ENCODE results near the gene WDR4. TPM values are rescaled to one million over a fixed set of nuclear protein-coding genes. Genes with fewer than 3 reads are reported as not detected.
"Not testable (repeated sequence)": the region's sequence is repeated elsewhere in the genome, so short reads cannot be mapped to it uniquely, and the experiment has no call there.

WDR4 gene
- total RNA-seq, 2 experiments from 2014 or later = 34.0 to 46.5 TPM

DNA sequence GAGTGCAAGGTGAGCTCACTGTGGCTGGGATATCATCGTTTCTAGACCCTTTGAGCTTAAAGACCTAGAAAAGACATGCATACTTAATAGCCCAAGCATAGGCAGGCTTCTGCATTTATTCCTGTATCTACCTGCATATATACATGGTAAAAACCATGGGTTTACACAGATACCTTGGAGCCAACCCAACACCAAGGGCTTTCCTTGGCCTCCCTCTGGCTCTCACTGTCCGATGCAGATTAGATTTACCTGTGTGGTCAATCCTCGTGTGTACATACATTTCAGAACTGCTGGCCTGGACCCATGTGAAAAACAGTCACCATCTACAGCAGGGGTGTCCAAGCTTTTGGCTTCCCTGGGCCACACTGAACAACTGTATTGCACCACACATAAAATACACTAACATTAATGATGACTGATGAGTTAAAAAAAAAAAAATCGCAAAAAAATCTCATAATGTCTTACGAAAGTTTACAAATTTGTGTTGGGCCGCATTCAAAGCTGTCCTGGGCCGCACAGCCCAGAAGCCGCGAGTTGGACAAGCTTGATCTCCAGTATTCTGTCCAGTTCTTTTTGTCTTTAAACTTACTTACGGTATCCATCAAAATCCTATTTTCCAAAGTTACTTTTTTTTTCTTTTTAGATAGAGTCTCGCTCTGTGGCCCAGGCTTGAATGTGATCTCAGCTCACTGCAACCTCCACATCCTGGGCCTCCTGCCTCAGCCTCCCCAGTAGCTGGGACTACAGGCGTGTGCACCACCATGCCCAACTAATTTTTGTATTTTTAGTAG, 43.5 kb downstream of the WDR4 start:
- H3K4me1 Mint-ChIP-seq = peaks cover 31% of the 10 kb centered on the region
- DNase-seq = no peak
- no peak overlapping the region for H3K4me3 Mint-ChIP-seq
- no peaks in the 10 kb centered on the region for H3K9me3 Mint-ChIP-seq (ENCODE audit: low read depth)
- H3K36me3 Mint-ChIP-seq (ENCODE audit: low read depth) = peaks cover 20% of the 10 kb centered on the region
- ATAC-seq = no peak
- intact Hi-C loops (cut with DNase I, micrococcal nuclease) = no loop called here
- ChIA-PET CTCF (interaction anchor here (0.5 to 1.0 kb wide), 4 partner anchors 181 to 243 kb away, joined by 3 to 5 read pairs (median 3); no protein-coding TSS in a partner anchor), POLR2A (no interaction called here)
- H3K27ac Mint-ChIP-seq = no peak overlapping the region
- no peaks in the 10 kb centered on the region for H3K27me3 Mint-ChIP-seq

DNA sequence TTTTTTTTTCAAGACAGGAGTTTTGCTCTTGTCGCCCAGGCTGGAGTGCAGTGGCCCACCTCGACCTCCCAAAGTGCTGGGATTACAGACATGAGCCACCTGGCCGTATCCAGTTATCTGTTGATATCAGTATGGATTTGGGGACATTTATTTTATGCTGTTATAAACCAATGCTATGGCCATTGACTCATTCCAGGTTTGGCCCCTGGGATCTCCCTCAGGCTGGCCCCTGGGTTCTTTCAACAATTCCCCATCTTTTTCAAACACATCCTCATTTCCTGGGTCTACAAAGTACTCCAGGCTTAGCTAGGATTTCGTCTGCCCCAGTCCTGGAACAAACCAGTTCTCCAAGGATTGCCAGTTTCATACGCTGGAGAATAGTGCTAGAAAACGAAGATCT, 44.1 kb downstream of the WDR4 start:
- CTCF ChIA-PET = interaction anchor here (0.5 to 1.0 kb wide), 3 partner anchors 181 to 242 kb away, joined by 3 to 5 read pairs (median 3); no protein-coding TSS in a partner anchor
- POLR2A ChIA-PET = no interaction called here
- peaks cover 20% of the 10 kb centered on the region for H3K36me3 Mint-ChIP-seq (ENCODE audit: low read depth)
- intact Hi-C loops (cut with DNase I, micrococcal nuclease) = no loop called here
- H3K27ac Mint-ChIP-seq = no peak overlapping the region
- H3K4me3 Mint-ChIP-seq = no peak overlapping the region
- ATAC-seq = no peak
- H3K27me3 Mint-ChIP-seq = no peaks in the 10 kb centered on the region
- H3K9me3 Mint-ChIP-seq (ENCODE audit: low read depth) = no peaks in the 10 kb centered on the region
- DNase-seq = no peak
- H3K4me1 Mint-ChIP-seq = peaks cover 34% of the 10 kb centered on the region

DNA sequence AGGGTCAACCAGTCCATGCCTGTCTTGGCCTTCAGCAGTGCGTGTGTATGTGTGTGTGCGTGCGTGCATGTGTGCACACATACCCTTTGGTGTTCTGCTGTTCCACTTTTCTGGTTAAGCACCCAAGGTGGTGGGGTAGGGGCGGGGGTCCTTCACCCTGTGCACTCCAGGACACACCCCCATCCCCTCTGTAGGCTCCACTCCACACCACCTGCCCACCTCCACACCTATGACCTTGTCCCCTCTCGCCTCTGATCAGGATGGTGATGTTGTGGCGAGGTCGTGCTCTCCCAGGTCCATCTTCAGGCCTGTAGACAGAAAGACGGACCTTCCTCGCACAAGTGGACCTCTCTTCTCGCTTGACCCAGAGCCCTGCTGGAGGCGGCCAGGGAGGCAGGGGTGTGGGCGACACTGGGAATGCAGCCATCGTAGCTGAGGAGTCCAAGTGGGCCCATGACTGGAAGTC, 44.6 kb downstream of the WDR4 start:
- ChIA-PET POLR2A (no interaction called here), CTCF (interaction anchor here (0.5 to 1.0 kb wide), 2 partner anchors 180 to 229 kb away, joined by 3 read pairs; no protein-coding TSS in a partner anchor)
- H3K9me3 Mint-ChIP-seq (ENCODE audit: low read depth) = no peaks in the 10 kb centered on the region
- ATAC-seq = no peak
- no peak overlapping the region for H3K27ac Mint-ChIP-seq
- DNase-seq = no peak
- peaks cover 34% of the 10 kb centered on the region for H3K4me1 Mint-ChIP-seq
- intact Hi-C loops (cut with DNase I, micrococcal nuclease) = loop anchor here (5.0 kb wide), 3 partner anchors 182 to 242 kb away; partner anchors contain the start of gene PDE9A (in 1 of the 2)
- no peaks in the 10 kb centered on the region for H3K27me3 Mint-ChIP-seq
- H3K4me3 Mint-ChIP-seq = no peak overlapping the region
- peaks cover 20% of the 10 kb centered on the region for H3K36me3 Mint-ChIP-seq (ENCODE audit: low read depth)

DNA sequence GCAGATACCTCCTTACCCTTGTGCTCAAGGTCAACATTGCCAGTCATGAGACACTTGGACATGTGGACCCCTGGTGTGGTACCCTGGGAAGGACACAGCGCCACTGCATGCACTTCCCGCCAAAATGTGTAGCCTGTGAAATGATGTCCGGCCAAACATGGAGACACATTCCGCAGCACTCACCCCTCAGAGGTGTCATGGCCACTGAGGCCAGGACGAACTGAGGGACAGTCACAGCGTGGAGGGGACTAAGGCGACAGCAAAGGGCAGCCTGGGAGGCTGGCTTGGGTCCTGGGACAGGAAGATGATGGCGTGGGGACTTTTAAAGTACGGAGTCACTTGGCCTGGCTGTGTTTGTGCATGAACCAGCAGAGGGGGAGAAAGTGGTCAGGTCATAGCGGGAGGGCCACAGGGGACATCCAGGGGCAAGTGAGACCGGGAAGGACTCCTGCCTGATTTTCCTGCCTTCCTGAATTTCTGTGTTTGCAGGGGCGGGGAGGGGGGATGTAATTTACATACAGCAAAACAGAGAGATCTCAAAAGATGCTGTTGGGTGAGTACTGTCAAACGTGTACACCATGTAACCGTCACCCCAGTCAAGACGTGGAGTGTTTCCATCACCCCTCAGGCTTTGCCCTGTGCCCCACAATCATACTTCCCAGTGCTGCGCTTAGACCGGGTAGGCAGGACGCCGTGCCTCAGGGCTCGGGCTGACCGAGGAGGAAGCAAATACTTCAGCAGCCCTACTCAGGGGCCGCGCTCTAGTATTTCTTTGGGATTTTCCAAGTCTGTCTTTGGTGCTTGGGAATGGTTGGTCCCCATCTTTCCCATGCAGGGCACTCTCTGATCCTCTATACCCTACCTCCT, 45.2 kb downstream of the WDR4 start:
- POLR2A ChIA-PET = no interaction called here
- no peak overlapping the region for H3K27ac Mint-ChIP-seq

DNA sequence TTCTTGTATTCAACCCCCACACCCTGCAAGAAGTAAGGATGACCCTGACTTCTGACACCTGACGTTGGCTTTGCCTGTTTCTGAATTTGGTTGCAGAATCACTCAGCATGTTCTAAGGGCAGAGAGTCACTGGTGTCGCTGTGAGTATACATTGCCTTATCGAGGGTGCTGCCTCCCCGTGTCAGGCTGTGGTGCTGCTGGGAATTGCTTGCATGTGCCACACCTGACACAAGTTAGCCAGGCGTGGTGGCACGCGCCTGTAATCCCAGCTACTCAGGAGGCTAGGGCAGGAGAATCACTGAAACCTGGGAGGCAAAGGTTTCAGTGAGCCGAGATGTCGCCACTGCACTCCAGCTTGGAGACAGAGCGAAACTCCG, 45.9 kb downstream of the WDR4 start:
- peak overlapping the region; percentile 55 for H3K27ac Mint-ChIP-seq
- ATAC-seq = peak; percentile 91
- peak overlapping the region; percentile 39 for H3K4me3 Mint-ChIP-seq
- H3K9me3 Mint-ChIP-seq (ENCODE audit: low read depth) = no peaks in the 10 kb centered on the region
- ChIA-PET POLR2A (no interaction called here), CTCF (interaction anchor here (0.6 to 1.0 kb wide), 6 partner anchors 33 to 1550 kb away, joined by 3 to 4 read pairs (median 3); no protein-coding TSS in a partner anchor)
- peaks cover 36% of the 10 kb centered on the region for H3K4me1 Mint-ChIP-seq
- H3K27me3 Mint-ChIP-seq = peaks cover 3% of the 10 kb centered on the region
- peak; percentile 85 for DNase-seq
- intact Hi-C loops (cut with DNase I, micrococcal nuclease) = loop anchor here (1.0 to 5.0 kb wide), 5 partner anchors 45 to 241 kb away; partner anchors contain the start of gene PDE9A (in 1 of the 2)
- H3K36me3 Mint-ChIP-seq (ENCODE audit: low read depth) = peaks cover 13% of the 10 kb centered on the region

More for the DNA sequence above, 45.2 kb downstream of the WDR4 start:
- no peak for ATAC-seq
- Mint-ChIP-seq H3K4me3 (no peak overlapping the region), H3K27me3 (peaks cover 3% of the 10 kb centered on the region), H3K36me3 (ENCODE audit: low read depth) (peaks cover 15% of the 10 kb centered on the region), H3K4me1 (peaks cover 36% of the 10 kb centered on the region), H3K9me3 (ENCODE audit: low read depth) (no peaks in the 10 kb centered on the region)
- intact Hi-C loops (cut with DNase I, micrococcal nuclease) = loop anchor here (1.0 to 5.0 kb wide), 5 partner anchors 44 to 242 kb away; partner anchors contain the start of gene PDE9A (in 1 of the 2)
- CTCF ChIA-PET = interaction anchor here (0.6 to 1.0 kb wide), 5 partner anchors 34 to 575 kb away, joined by 3 to 4 read pairs (median 3); no protein-coding TSS in a partner anchor
- no peak for DNase-seq

DNA sequence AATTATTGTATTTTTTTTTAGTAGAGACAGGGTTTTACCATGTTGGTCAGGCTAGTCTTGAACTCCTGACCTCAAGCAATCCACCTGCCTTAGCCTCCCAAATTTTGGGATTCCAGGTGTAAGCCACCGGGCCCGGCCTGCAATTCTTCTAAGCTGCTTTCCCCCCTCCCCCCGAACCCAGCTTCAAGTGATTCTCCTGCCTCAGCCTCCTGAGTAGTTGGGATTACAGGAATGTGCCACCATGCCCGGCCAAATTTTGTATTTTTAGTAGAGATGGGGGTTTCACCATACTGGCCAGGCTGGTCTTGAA, 47.1 kb downstream of the WDR4 start:
- not testable (repeated sequence) for DNase-seq
- intact Hi-C loops (cut with DNase I, micrococcal nuclease) = loop anchor here (2.0 to 5.0 kb wide), 4 partner anchors 180 to 240 kb away; partner anchors contain the start of gene PDE9A (in 1 of the 2)

DNA sequence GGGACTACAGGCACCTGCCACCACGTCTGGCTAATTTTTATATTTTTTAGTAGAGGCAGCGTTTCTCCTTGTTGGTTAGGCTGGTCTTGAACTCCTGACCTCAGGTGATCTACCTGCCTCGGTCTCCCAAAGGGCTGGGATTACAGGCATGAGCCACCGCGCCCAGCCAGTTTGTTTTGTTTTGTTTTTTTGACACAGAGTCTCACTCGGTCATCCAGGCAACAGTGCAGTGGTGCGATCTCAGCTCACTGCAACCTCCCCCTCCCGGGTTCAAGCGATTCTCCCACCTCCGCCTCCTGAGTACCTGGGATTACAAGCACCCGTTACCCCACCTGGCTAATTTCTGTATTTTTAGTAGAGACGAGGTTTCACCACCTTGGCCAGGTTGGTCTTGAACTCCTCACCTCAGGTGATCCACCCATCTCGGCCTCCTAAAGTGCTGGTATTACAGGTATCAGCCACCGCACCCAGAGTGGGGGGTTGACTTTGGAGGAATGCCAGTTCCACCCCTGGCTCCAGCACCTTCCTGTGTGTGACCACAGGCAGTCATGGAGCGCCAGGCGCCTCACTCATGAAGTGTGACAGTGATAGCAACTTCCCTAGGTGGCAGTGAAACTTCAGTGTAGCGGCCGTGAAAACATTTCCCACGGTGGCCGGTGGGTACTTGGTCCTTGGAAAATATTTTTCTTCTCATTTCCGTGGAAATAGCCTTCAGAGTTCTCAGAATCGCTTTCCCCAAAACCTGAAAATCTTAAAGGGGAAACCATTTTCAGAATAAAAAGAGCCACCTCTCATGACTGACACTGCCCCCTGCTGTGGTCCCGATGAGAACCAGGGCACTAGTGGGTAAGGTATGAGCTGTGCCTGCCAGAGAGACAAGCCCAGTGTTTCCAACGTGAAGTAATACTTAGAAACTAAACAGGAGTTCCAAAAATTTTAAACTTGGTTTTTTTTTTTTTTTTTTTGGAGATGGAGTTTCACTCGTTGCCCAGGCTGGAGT, 48.6 kb downstream of the WDR4 start:
- peaks cover 10% of the 10 kb centered on the region for H3K36me3 Mint-ChIP-seq (ENCODE audit: low read depth)
- H3K9me3 Mint-ChIP-seq (ENCODE audit: low read depth) = no peaks in the 10 kb centered on the region
- DNase-seq (peak; percentile 54), ATAC-seq (no peak)
- peaks cover 36% of the 10 kb centered on the region for H3K4me1 Mint-ChIP-seq
- no peak overlapping the region for H3K27ac Mint-ChIP-seq
- POLR2A ChIA-PET = no interaction called here
- CTCF ChIA-PET = interaction anchor here (0.7 kb wide), 1 partner anchor 12 kb away, joined by 3 read pairs; no protein-coding TSS in a partner anchor
- peaks cover 12% of the 10 kb centered on the region for H3K27me3 Mint-ChIP-seq
- intact Hi-C loops (cut with DNase I, micrococcal nuclease) = loop anchor here (1.0 to 5.0 kb wide), 4 partner anchors 7 to 238 kb away; partner anchors contain the start of gene PDE9A (in 1 of the 2)
- no peak overlapping the region for H3K4me3 Mint-ChIP-seq

More for the DNA sequence above, 47.1 kb downstream of the WDR4 start:
- H3K27me3 Mint-ChIP-seq; H3K27ac Mint-ChIP-seq; H3K9me3 Mint-ChIP-seq (ENCODE audit: low read depth); H3K4me3 Mint-ChIP-seq; ATAC-seq; CTCF ChIA-PET; POLR2A ChIA-PET: not testable (repeated sequence)
- Mint-ChIP-seq H3K4me1 (peaks cover 36% of the 10 kb centered on the region), H3K36me3 (ENCODE audit: low read depth) (peaks cover 12% of the 10 kb centered on the region)

DNA sequence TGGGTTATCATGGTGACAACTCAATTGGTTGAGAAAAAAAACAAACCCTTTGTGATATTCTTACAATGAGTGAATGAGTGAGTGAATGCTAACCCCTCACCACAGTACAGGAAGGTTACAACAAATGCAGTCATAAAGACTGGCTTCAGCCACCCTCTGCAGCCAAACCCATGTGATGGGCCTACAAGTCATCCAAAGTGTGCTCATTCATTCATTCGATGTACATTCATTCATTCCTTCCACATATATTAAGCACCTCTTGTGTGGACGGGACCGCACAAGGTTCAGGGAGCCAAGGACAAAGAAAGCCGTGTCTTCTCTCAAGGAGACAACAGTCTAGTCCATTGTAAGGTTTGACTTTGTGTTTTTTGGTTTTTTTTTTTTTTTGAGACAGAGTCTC, 49.4 kb downstream of the WDR4 start:
- H3K4me1 Mint-ChIP-seq = peaks cover 36% of the 10 kb centered on the region
- H3K27ac Mint-ChIP-seq = no peak overlapping the region
- no peak for DNase-seq
- POLR2A ChIA-PET = no interaction called here
- no peaks in the 10 kb centered on the region for H3K9me3 Mint-ChIP-seq (ENCODE audit: low read depth)
- no peak for ATAC-seq
- no peak overlapping the region for H3K4me3 Mint-ChIP-seq
- H3K27me3 Mint-ChIP-seq = peaks cover 16% of the 10 kb centered on the region
- intact Hi-C loops (cut with DNase I, micrococcal nuclease) = loop anchor here (5.0 kb wide), 3 partner anchors 178 to 238 kb away; partner anchors contain the start of gene PDE9A (in 1 of the 2)
- peaks cover 7% of the 10 kb centered on the region for H3K36me3 Mint-ChIP-seq (ENCODE audit: low read depth)
- CTCF ChIA-PET = interaction anchor here (0.6 kb wide), 1 partner anchor 486 kb away, joined by 3 read pairs; no protein-coding TSS in a partner anchor

DNA sequence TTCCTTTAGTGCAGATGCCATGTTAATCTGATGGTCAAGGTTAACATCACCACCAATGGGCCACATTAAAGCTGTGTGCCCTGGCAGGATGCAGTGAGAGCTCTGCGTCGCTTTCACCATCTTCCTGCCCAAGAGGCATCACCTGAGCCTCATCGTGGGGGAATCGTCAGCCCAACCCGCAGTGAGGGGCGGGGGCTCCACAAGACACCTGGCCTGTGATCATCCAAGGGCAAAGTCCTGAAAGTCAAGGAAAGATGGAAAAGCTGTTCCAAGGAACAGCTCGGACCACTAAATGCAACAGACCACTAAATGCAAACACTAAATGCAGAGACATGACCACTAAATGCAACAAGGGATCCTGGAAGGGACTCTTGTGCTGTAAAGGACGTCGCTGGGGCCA, 49.9 kb downstream of the WDR4 start:
- H3K36me3 Mint-ChIP-seq (ENCODE audit: low read depth) = peaks cover 6% of the 10 kb centered on the region
- peaks cover 18% of the 10 kb centered on the region for H3K27me3 Mint-ChIP-seq
- CTCF ChIA-PET = interaction anchor here (0.6 kb wide), 1 partner anchor 485 kb away, joined by 3 read pairs; no protein-coding TSS in a partner anchor
- intact Hi-C loops (cut with DNase I, micrococcal nuclease) = no loop called here
- H3K9me3 Mint-ChIP-seq (ENCODE audit: low read depth) = no peaks in the 10 kb centered on the region
- H3K4me3 Mint-ChIP-seq = no peak overlapping the region
- H3K27ac Mint-ChIP-seq = no peak overlapping the region
- no peak for DNase-seq
- H3K4me1 Mint-ChIP-seq = peaks cover 36% of the 10 kb centered on the region
- ATAC-seq = no peak
- POLR2A ChIA-PET = no interaction called here

DNA sequence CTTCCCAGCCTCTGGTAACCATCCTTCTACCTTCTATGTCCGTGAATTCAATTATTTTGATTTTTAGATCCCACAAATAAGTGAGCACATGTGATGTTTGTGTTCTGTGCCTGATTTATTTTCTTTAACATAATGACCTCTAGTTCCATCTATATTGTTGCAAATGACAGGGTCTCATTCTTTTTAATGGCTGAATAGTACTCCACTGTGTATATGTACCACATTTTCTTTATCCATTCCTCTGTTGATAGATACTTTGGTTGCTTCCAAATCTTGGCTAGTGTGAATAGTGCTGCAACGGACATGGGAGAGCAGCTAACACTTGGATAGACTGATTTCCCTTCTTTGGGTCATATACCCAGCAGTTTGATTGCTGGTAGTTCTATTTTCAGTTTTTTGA, 51.8 kb downstream of the WDR4 start:
- Mint-ChIP-seq H3K4me1 (peaks cover 19% of the 10 kb centered on the region), H3K9me3 (ENCODE audit: low read depth) (no peaks in the 10 kb centered on the region), H3K4me3 (no peak overlapping the region), H3K27me3 (peaks cover 18% of the 10 kb centered on the region), H3K36me3 (ENCODE audit: low read depth) (no peaks in the 10 kb centered on the region), H3K27ac (no peak overlapping the region)
- intact Hi-C loops (cut with DNase I, micrococcal nuclease) = no loop called here
- no peak for DNase-seq
- CTCF ChIA-PET = interaction anchor here (1.0 kb wide), 2 partner anchors 143 to 234 kb away, joined by 3 to 4 read pairs; no protein-coding TSS in a partner anchor
- no peak for ATAC-seq
- POLR2A ChIA-PET = no interaction called here

Data from activated CD4-positive, alpha-beta T cell treated with anti-CD3 and anti-CD28 coated beads for 36 hours (primary cell).